Measurements from ENCODE around the gene MEGF6. TPM values are rescaled to one million over a fixed set of nuclear protein-coding genes. Genes with fewer than 3 reads are reported as not detected.

MEGF6 gene
- total RNA-seq, 1 experiment from 2014 or later, result 32.4 TPM

- Mint-ChIP-seq H3K9me3 (ENCODE audit: low read depth, unreplicated experiment) (no peaks in the 10 kb centered on the region), H3K27ac (ENCODE audit: unreplicated experiment) (no peak overlapping the region), H3K4me3 (ENCODE audit: low read depth, unreplicated experiment) (peak overlapping the region; percentile 37), H3K4me1 (ENCODE audit: low read depth, unreplicated experiment) (no peaks in the 10 kb centered on the region), H3K27me3 (ENCODE audit: unreplicated experiment) (peaks cover 63% of the 10 kb centered on the region), H3K36me3 (ENCODE audit: insufficient read depth, unreplicated experiment) (peaks cover 10% of the 10 kb centered on the region)
- CTCF ChIA-PET, result no interaction called here
- no peak for TF ChIP-seq CTCF (IDR thresholded peaks at IDR 0.05; ENCODE audit: unreplicated experiment)
- intact Hi-C loops (cut with micrococcal nuclease; ENCODE audit: unreplicated experiment), result loop anchor here (10.0 kb wide), 1 partner anchor 72 kb away; no protein-coding TSS in a partner anchor
- DNase-seq, result no peak
- BruUV-seq (replicated peaks), result no TSS peak
These were observed 41.9 kb upstream of the MEGF6 start for GRCh38 chr1:3653286-3653618.

GRCh38 chr1:3652548-3653285, 41.4 kb upstream of the MEGF6 start:
- no peak for DNase-seq
- Mint-ChIP-seq H3K4me1 (ENCODE audit: low read depth, unreplicated experiment) (no peaks in the 10 kb centered on the region), H3K9me3 (ENCODE audit: low read depth, unreplicated experiment) (no peaks in the 10 kb centered on the region), H3K27me3 (ENCODE audit: unreplicated experiment) (peaks cover 57% of the 10 kb centered on the region), H3K36me3 (ENCODE audit: insufficient read depth, unreplicated experiment) (peaks cover 10% of the 10 kb centered on the region), H3K27ac (ENCODE audit: unreplicated experiment) (no peak overlapping the region), H3K4me3 (ENCODE audit: low read depth, unreplicated experiment) (peak overlapping the region; percentile 37)
- TF ChIP-seq CTCF (IDR thresholded peaks at IDR 0.05; ENCODE audit: unreplicated experiment), result no peak
- BruUV-seq (replicated peaks), result no TSS peak
- intact Hi-C loops (cut with micrococcal nuclease; ENCODE audit: unreplicated experiment), result loop anchor here (10.0 kb wide), 1 partner anchor 72 kb away; no protein-coding TSS in a partner anchor
- CTCF ChIA-PET, result no interaction called here

GRCh38 chr1:3651930-3652547, 40.7 kb upstream of the MEGF6 start, which contains the start of gene TP73:
TSS of gene TP73 (plus strand) at chr1:3652516. CDS start at chr1:3682366, 29,850 bp downstream.
- H3K27me3 Mint-ChIP-seq (ENCODE audit: unreplicated experiment), result peaks cover 51% of the 10 kb centered on the region
- no peaks in the 10 kb centered on the region for H3K9me3 Mint-ChIP-seq (ENCODE audit: low read depth, unreplicated experiment)
- peaks cover 10% of the 10 kb centered on the region for H3K36me3 Mint-ChIP-seq (ENCODE audit: insufficient read depth, unreplicated experiment)
- CTCF ChIA-PET, result no interaction called here
- no peak within 1 kb of the TSS for H3K27ac Mint-ChIP-seq (ENCODE audit: unreplicated experiment)
- intact Hi-C loops (cut with micrococcal nuclease; ENCODE audit: unreplicated experiment), result loop anchor here (10.0 kb wide), 1 partner anchor 73 kb away; no protein-coding TSS in a partner anchor
- H3K4me1 Mint-ChIP-seq (ENCODE audit: low read depth, unreplicated experiment), result no peaks in the 10 kb centered on the region
- no peak for DNase-seq
- BruUV-seq (replicated peaks), result no TSS peak
- peak within 1 kb of the TSS; percentile 51 for H3K4me3 Mint-ChIP-seq (ENCODE audit: low read depth, unreplicated experiment)
- TF ChIP-seq CTCF (IDR thresholded peaks at IDR 0.05; ENCODE audit: unreplicated experiment), result no peak

- no peak for DNase-seq
- peaks cover 11% of the 10 kb centered on the region for H3K36me3 Mint-ChIP-seq (ENCODE audit: insufficient read depth, unreplicated experiment)
- no peak overlapping the region for H3K27ac Mint-ChIP-seq (ENCODE audit: unreplicated experiment)
- CTCF ChIA-PET, result interaction anchor here (0.6 kb wide), 1 partner anchor 73 kb away, joined by 4 read pairs; no protein-coding TSS in a partner anchor
- no peak for TF ChIP-seq CTCF (IDR thresholded peaks at IDR 0.05; ENCODE audit: unreplicated experiment)
- intact Hi-C loops (cut with micrococcal nuclease; ENCODE audit: unreplicated experiment), result loop anchor here (10.0 kb wide), 1 partner anchor 74 kb away; no protein-coding TSS in a partner anchor
- no TSS peak for BruUV-seq (replicated peaks)
- H3K4me3 Mint-ChIP-seq (ENCODE audit: low read depth, unreplicated experiment), result peak overlapping the region; percentile 51
- no peaks in the 10 kb centered on the region for H3K9me3 Mint-ChIP-seq (ENCODE audit: low read depth, unreplicated experiment)
- peaks cover 43% of the 10 kb centered on the region for H3K27me3 Mint-ChIP-seq (ENCODE audit: unreplicated experiment)
- H3K4me1 Mint-ChIP-seq (ENCODE audit: low read depth, unreplicated experiment), result no peaks in the 10 kb centered on the region
These were observed 40.0 kb upstream of the MEGF6 start for GRCh38 chr1:3651026-3651929.

All from Calu3 (cell line).